Pancreas (tissue), 10 donors: ENCODE results near the gene ATP8B3. TPM values are rescaled to one million over a fixed set of nuclear protein-coding genes. Genes with fewer than 3 reads are reported as not detected.

ENCODE experiments used
- ATAC-seq, 4 donors: fragments of 200-7000 bp; cut with Tn5 transposase; one replicate each; pipeline versions ENCODE4 v1.8.0 to v1.9.1; 2020; ENCODE audit warnings: mild to moderate bottlenecking in 4 of 4, moderate library complexity in 4 of 4
- DNase-seq, 6 donors: peaks; one replicate each; pipeline ENCODE4 v3.0.0-alpha.2; 2020
- FAIRE-seq: peaks from 2 replicates; lab custom pipeline; 2012; peaks lifted over from hg19 to GRCh38; lab: Jason Lieb, UNC
- H3K27ac ChIP-seq, 4 donors: fragments of 200-600 bp; sonication (generic); 1 replicate in 3 of 4; 2 replicates in 1 of 4; pipeline versions ENCODE4 v1.5.0 to v1.8.0; 2020
- H3K27me3 ChIP-seq, 4 donors: fragments of 200-600 bp; one replicate each; pipeline ENCODE4 v1.8.0; 2021
- H3K36me3 ChIP-seq, 3 donors: fragments of 200-600 bp; sonication (generic) in 1 of 3; one replicate each; pipeline versions ENCODE4 v1.5.0 to v1.8.0; 2020 to 2021
- H3K4me1 ChIP-seq, 3 donors: fragments of 200-600 bp; one replicate each; pipeline ENCODE4 v1.8.0; 2021
- H3K4me3 ChIP-seq, 4 donors: fragments of 200-600 bp; sonication (generic) in 2 of 4; one replicate each; pipeline versions ENCODE4 v1.5.0 to v1.8.0; 2020 to 2021
- H3K9me3 ChIP-seq, 4 donors: fragments of 200-600 bp; one replicate each; pipeline ENCODE4 v1.8.0; 2021
- WGBS, 2 donors: extraction: QIAGEN DNeasy Blood & Tissue Kit; methylation state at CpG; one replicate each; pipeline ENCODE4 v1.1.7; 2013; 5-methylcytosine and 5-hydroxymethylcytosine counted together
- intact Hi-C, 3 donors: fragments of 100-400 bp; cut with DNase I; formaldehyde crosslinking; loops; one replicate each; pipeline versions ENCODE4 v1.11.1 to v1.14.2; 2022
- polyA plus RNA-seq, 2 donors: library from polyadenylated mRNA; stranded (reverse); fragments of 200-250 nt; gene quantifications; one replicate each; pipeline ENCODE4 v1.2.3, GENCODE V29; 2013
- total RNA-seq, 6 donors: library from RNA; stranded (reverse); fragmentation: NEBNext Ultra II Directional in 4 of 6; extraction: Animal tissue kit (Norgen Biotek cat#: 25700) in 4 of 6; gene quantifications; one replicate each; pipeline versions ENCODE4 v1.2.1 to v1.2.4, GENCODE V29; 2021 to 2023
- TF ChIP-seq, protein P1 (sequence below), 4 donors: fragments of 200-600 bp; sonication (generic) in 3 of 4; IDR thresholded peaks; one replicate each; pipeline versions ENCODE4 v1.5.0 to v1.8.0; 2021; ENCODE audit warnings: antibody characterized with exemption in 4 of 4
- donor health status: healthy with polysubstance abuse.
- donor health status: DM: no; HTN: no; CAD: no; lungs with moderate emphysema.
- donor health status: DM: no; HTN: no; CAD: no.
- donor health status: control.
- donor health status: control.
- donor health status: Bipolar disorder and iron deficiency.
- donor health status: DM: yes; HTN: yes; CAD: no.
- donor health status: DM: no; HTN: no; CAD: no.
- donor health status: DM: no; HTN: no; CAD: no.
- donor health status: DM: yes; HTN: yes; CAD: no.

The ATP8B3 gene
- total and polyA plus RNA-seq, 8 donors, result 0.32 to 1.1 (median 0.54) TPM

DNA sequence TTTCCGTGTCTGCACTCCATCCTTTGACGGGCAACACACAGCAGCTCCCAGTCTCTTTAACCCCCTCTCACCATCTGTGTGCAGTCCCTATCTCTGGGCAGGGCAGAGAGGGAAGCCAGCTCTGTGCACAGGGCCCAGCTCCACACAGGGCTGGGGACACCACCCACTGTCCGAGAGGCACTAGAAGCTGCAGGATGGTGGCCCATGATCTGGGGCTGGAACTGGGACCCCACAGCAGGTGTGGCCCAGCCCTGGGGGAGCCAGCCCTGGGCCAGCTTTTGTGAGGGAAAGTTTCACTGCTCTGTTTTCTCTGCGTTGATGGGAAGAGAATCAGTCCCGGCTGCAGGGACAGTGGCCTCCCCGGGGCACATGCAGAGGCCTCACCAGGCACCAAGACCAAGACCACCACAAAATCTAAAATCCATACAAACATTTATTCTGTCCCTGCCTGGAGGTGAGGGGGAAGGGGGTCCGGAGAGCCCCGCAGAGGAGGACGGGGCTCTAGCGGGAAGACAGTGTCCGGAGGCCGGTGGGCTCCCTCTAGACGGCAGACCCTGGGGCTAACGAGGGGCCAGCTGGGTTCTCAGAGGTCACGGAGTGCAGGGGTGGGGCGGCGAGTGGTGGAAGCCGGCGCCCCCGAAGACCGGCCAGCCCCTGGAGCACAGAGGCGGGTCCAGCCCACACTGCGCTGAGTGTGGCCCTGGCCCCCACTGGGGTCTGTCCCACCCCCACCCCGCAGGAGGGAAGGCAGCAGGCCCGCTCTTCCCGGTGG, 2.9 kb upstream of the ATP8B3 start:
- Histone ChIP-seq H3K36me3 (peaks cover 6 to 44% (median 18%) of the 10 kb centered on the region in 3 donors), H3K4me1 (peaks cover 0 to 5% (median 0%) of the 10 kb centered on the region in 3 donors), H3K27me3 (no peaks in the 10 kb centered on the region), H3K4me3 (no peak overlapping the region), H3K27ac (no peak overlapping the region), H3K9me3 (no peaks in the 10 kb centered on the region)
- TF ChIP-seq, protein P1, sequence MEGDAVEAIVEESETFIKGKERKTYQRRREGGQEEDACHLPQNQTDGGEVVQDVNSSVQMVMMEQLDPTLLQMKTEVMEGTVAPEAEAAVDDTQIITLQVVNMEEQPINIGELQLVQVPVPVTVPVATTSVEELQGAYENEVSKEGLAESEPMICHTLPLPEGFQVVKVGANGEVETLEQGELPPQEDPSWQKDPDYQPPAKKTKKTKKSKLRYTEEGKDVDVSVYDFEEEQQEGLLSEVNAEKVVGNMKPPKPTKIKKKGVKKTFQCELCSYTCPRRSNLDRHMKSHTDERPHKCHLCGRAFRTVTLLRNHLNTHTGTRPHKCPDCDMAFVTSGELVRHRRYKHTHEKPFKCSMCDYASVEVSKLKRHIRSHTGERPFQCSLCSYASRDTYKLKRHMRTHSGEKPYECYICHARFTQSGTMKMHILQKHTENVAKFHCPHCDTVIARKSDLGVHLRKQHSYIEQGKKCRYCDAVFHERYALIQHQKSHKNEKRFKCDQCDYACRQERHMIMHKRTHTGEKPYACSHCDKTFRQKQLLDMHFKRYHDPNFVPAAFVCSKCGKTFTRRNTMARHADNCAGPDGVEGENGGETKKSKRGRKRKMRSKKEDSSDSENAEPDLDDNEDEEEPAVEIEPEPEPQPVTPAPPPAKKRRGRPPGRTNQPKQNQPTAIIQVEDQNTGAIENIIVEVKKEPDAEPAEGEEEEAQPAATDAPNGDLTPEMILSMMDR (IDR thresholded peaks at IDR 0.05), result no peak
- DNase-seq (no peak), FAIRE-seq (no peak), ATAC-seq (no peak)
- intact Hi-C loops, result no loop called here
- WGBS, 2 donors, result 89 to 90% methylated on average over 21 to 26 of the region's 26 CpGs

DNA sequence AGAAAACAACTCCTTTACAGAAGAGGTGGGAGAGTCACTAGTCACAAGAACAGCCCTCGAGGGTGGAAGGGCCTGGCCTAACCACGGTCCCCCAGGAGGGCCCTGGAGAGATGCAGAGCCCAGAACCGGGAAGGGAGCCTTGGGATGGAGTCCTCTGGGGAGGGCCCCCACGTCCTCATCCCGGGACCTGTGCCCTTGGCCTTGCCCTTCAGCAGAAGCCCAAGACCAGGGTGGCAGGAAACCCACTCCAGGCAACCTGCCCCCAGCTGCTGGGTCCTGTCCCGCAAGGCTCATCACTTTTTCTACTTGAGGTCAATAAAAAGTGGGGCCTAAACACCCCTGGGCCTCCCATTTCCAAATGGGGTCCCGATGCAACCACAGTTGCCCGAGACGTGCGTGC, 2.3 kb upstream of the ATP8B3 start:
- peaks cover 0 to 5% (median 0%) of the 10 kb centered on the region in 3 donors for H3K4me1 ChIP-seq
- TF ChIP-seq, protein P1 (IDR thresholded peaks at IDR 0.05), result no peak
- H3K36me3 ChIP-seq, result peaks cover 3 to 38% (median 12%) of the 10 kb centered on the region in 3 donors
- no peaks in the 10 kb centered on the region for H3K27me3 ChIP-seq
- no peaks in the 10 kb centered on the region for H3K9me3 ChIP-seq
- 74 to 86% methylated on average over 10 of the region's 10 CpGs for WGBS, 2 donors
- no peak overlapping the region for H3K27ac ChIP-seq
- ATAC-seq (no peak), DNase-seq (no peak), FAIRE-seq (no peak)
- H3K4me3 ChIP-seq, result no peak overlapping the region
- intact Hi-C loops, result no loop called here

DNA sequence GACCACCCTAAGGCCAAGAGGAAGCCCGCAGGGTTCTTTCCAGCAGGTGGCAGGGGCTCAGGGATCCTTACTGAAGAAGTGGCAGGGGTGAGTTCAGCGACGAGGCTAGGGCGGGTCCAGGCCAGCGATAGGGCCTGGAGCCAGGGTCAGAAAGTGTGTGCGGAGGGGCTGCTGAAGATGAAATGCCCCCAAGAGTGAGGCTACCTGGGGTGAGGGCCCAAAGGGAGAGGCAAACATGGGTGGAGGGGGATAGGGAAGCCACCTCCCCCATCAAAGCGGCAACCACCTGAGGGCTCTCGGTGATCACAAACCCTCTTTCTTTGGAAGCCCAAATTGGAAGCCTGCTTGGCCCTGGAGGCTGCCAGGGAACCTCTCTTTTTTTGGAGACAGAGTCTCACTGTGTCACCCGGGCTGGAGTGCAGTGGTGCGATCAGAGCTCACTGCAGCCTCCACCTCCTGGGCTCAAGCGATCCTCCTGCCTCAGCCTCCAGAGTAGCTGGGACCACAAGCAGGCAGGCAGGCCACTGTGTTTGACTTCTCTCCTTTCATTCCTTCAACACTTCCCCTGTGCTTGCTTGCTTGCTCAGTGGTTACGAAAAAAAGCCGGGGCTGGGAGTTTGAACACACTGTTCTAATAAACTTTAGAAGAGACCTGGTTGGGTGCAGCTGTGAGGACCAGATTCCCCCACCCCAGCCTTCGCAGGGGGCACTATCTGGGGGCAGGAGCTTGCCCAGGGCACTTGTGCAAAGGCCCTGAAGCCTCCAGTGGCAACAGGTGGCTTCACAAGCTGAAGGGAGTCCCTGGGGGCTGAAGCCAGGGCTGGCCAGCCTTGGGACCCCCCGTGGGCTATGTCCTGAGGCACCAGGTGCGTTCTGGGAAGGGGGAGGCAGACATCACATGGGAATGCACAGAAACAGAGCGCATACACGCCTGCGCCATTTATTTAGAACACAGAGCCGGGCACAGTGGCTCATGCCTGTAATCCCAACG, 1.4 kb upstream of the ATP8B3 start:
- no peaks in the 10 kb centered on the region for H3K27me3 ChIP-seq
- H3K9me3 ChIP-seq, result no peaks in the 10 kb centered on the region
- TF ChIP-seq, protein P1 (IDR thresholded peaks at IDR 0.05), result no peak
- DNase-seq (peak in 1 of 6 donors; percentile 44), FAIRE-seq (no peak), ATAC-seq (no peak)
- 59 to 62% methylated on average over 21 of the region's 21 CpGs for WGBS, 2 donors
- H3K4me3 ChIP-seq, result peak overlapping the region in 1 of 4 donors; percentile 59
- peaks cover 0 to 29% (median 10%) of the 10 kb centered on the region in 3 donors for H3K36me3 ChIP-seq
- intact Hi-C loops, result no loop called here
- peak overlapping the region in 1 of 4 donors; percentile 53 for H3K27ac ChIP-seq
- H3K4me1 ChIP-seq, result peaks cover 0 to 5% (median 0%) of the 10 kb centered on the region in 3 donors

DNA sequence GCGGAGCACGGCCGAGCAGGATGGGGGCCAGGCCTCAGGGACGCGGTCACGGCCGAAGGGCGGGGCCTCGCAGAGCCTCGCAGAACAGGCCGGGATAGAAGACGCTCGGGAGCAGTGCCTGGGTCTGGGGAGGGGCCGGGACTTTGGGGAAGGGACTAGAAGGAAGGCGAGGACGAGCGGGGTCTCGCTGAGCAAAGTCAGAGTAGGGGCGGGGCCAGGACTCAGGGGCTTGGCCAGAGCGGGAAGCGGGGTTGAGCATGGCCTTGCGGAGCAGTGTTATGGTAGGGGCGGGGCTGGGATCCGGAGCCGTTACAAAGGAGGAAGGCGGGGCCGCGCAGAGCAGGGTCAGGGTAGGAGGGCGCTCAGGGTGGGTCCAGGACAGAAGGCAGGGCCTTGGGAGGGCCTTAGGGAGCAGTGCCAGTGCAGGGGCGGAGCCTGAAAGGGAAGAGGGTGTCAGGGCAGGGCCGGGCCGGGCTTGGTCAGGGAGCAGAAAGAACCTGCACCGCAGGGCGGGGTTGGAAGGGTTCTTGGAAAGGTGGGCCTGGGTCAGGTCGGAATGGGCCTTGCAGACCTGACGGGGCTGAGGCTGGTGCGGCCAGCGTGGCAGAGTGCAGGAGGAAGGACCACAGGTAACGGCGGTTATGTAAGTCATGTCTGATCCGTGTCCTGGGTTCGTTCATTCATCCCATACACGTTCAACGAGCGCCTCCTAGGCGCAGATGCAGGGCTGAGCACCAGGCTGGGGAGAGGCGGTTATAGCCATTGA, 533 bp upstream of the ATP8B3 start:
- DNase-seq, result peak; percentile 86 to 96 (median 90)
- H3K9me3 ChIP-seq, result no peaks in the 10 kb centered on the region
- FAIRE-seq, result no peak
- peaks cover 0 to 5% (median 0%) of the 10 kb centered on the region in 3 donors for H3K4me1 ChIP-seq
- peak overlapping the region in 2 of 4 donors; percentile 41 to 53 for H3K27ac ChIP-seq
- H3K36me3 ChIP-seq, result peaks cover 0 to 20% (median 3%) of the 10 kb centered on the region in 3 donors
- TF ChIP-seq, protein P1 (IDR thresholded peaks at IDR 0.05), result peak in 3 of 4 donors; percentile 10 to 22 (median 14)
- H3K4me3 ChIP-seq, result peak overlapping the region; percentile 16 to 59 (median 37)
- intact Hi-C loops, result no loop called here
- ATAC-seq, result peak; percentile 84 to 90 (median 88)
- H3K27me3 ChIP-seq, result no peaks in the 10 kb centered on the region
- WGBS, 2 donors, result 1% methylated on average over 41 to 47 of the region's 47 CpGs
